Measurements from ENCODE around the gene TNP1.

Gene TNP1

DNA sequence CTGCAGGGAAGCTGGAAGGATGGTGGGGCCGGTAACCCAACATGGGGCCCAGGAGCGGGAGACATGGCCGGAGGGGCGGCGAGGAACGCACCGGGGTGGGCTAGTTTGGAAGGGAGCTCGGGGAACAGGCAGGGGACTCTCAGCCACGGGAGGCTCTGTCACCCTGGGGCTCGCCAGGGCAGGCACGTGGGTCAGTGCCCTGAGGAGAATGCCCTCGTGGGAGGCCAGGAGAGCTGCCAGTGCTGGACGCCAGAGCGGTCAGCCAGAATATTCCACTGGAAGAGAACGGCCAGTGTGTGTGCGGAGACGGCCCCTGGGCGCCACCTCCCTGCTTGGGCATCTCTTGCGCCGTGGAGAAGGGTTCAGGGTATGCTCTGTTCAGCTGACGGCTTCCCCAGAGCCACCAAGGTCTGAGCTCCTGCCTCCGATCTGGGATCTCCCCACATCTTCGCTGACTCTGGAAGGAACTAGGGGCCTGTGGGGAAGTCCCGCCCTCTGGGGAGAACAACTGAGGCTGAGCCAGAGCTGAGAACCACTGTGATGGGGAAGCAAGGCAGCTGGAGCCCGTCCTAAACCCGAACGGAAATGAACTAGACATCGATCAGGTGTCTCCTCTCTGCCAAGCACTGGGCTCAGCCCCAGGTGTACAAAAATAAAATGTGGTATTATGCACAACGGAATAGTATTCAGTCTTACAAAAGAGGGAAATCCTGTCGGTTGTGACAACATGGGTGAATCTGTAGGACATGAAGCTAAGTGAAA is 49.3 kb downstream of the TNP1 start:
- Histone ChIP-seq H3K36me3 (no peaks in the 10 kb centered on the region), H4K20me1 (no peaks in the 10 kb centered on the region), H3K9me3 (replicated peaks in 1 of 11) (peaks cover 0 to 6% (median 0%) of the 10 kb centered on the region in 11 experiments; a peak in 2 of 22 replicates), H3K27ac (peak overlapping the region in 4 of 11 experiments; percentile 24 to 35 (median 30); a peak in 5 of 22 replicates), H3K27me3 (peaks cover 0 to 9% (median 0%) of the 10 kb centered on the region in 11 experiments; a peak in 2 of 22 replicates), H3K4me1 (peaks cover 5 to 25% (median 19%) of the 10 kb centered on the region in 10 experiments; a peak in 17 of 20 replicates), H3K9ac (peak overlapping the region in 1 of 11 experiments; percentile 5; a peak in 1 of 22 replicates), H3K4me3 (no peak overlapping the region), H3K4me2 (peak overlapping the region; percentile 51 to 78 (median 62))
- no peak for TF ChIP-seq Cebpa-rat (IDR thresholded peaks at IDR 0.05)
